ENCODE results near the gene KCNE1. TPM values are rescaled to one million over a fixed set of nuclear protein-coding genes. Genes with fewer than 3 reads are reported as not detected.

KCNE1 gene
- total RNA-seq, 1 donor from 2014 or later = not detected

DNA sequence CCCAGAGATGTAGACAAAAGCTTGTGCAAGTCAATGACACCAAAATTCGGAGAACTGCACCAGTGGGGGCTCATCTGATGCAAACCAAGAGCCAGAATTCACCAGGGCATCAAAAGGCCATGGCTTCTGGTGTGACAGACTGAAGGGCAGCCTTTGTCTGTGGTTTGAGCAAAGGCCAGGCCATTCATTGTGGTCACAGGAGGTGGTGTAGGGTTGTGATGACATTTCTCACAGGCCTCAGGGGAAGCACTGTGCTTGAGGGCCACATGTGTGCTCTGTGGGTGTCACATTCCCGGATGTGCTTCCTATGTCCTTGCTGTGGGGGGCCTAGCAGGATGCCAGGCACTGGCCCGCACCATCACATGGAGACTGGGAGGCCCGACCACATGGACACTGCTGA lies 22.5 kb upstream of the KCNE1 start:
- TF ChIP-seq, protein P1, sequence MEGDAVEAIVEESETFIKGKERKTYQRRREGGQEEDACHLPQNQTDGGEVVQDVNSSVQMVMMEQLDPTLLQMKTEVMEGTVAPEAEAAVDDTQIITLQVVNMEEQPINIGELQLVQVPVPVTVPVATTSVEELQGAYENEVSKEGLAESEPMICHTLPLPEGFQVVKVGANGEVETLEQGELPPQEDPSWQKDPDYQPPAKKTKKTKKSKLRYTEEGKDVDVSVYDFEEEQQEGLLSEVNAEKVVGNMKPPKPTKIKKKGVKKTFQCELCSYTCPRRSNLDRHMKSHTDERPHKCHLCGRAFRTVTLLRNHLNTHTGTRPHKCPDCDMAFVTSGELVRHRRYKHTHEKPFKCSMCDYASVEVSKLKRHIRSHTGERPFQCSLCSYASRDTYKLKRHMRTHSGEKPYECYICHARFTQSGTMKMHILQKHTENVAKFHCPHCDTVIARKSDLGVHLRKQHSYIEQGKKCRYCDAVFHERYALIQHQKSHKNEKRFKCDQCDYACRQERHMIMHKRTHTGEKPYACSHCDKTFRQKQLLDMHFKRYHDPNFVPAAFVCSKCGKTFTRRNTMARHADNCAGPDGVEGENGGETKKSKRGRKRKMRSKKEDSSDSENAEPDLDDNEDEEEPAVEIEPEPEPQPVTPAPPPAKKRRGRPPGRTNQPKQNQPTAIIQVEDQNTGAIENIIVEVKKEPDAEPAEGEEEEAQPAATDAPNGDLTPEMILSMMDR (IDR thresholded peaks at IDR 0.05; ENCODE audit: insufficient read depth, low read length, poor library complexity, severe bottlenecking) = no peak
- DNase-seq (ENCODE audit: low read depth) = no peak
- Histone ChIP-seq H3K4me3 (ENCODE audit: low read depth, low read length) (no peak overlapping the region), H3K27me3 (ENCODE audit: control insufficient read depth, insufficient read depth, low read length) (no peaks in the 10 kb centered on the region), H3K36me3 (ENCODE audit: control insufficient read depth, insufficient read depth, low read length) (no peaks in the 10 kb centered on the region)

DNA sequence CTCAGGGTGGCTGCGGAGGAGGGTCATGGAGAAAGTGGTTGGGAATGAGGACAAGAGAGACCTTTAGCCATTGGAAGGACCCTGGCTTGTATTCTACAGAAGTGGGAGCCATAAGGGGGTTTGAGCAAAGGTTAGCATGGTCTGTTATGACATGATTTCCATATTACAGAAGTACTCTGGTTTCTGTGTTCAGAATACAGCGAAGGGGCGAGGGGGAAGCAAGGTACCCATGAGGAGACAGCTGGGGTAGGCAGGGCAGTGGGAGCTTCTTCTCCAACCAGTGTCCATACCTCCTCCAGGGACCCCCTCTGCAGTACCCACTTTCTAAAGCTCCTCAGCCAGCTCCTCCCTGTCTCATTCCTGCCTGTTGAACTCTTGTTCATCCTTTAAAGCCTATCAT lies 21.9 kb upstream of the KCNE1 start:
- H3K27me3 ChIP-seq (ENCODE audit: control insufficient read depth, insufficient read depth, low read length) = no peaks in the 10 kb centered on the region
- TF ChIP-seq, protein P1 (IDR thresholded peaks at IDR 0.05; ENCODE audit: insufficient read depth, low read length, poor library complexity, severe bottlenecking) = no peak
- no peak overlapping the region for H3K4me3 ChIP-seq (ENCODE audit: low read depth, low read length)
- no peak for DNase-seq (ENCODE audit: low read depth)
- H3K36me3 ChIP-seq (ENCODE audit: control insufficient read depth, insufficient read depth, low read length) = no peaks in the 10 kb centered on the region

DNA sequence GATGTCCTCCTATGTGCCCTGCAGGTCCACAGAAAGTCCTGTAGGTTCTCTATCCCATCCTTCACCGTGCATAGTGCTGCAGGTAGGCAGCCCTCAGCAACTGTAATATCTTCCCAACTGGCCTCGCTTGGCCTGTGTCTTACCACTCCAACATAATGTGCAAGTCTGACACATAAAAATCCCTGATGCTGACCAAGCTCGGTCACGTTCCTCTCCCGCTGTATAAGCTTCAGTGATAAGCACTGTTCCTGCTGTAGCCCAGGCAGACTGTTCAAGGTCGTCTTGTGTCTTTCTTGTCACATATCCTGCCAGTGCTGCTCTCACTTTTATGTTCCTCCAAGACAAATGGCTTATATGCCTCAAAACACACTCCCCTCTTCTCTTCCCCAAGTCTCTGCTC lies 19.4 kb upstream of the KCNE1 start:
- TF ChIP-seq, protein P1 (IDR thresholded peaks at IDR 0.05; ENCODE audit: insufficient read depth, low read length, poor library complexity, severe bottlenecking) = no peak
- DNase-seq (ENCODE audit: low read depth) = no peak
- H3K36me3 ChIP-seq (ENCODE audit: control insufficient read depth, insufficient read depth, low read length) = no peaks in the 10 kb centered on the region
- no peak overlapping the region for H3K4me3 ChIP-seq (ENCODE audit: low read depth, low read length)
- no peaks in the 10 kb centered on the region for H3K27me3 ChIP-seq (ENCODE audit: control insufficient read depth, insufficient read depth, low read length)

DNA sequence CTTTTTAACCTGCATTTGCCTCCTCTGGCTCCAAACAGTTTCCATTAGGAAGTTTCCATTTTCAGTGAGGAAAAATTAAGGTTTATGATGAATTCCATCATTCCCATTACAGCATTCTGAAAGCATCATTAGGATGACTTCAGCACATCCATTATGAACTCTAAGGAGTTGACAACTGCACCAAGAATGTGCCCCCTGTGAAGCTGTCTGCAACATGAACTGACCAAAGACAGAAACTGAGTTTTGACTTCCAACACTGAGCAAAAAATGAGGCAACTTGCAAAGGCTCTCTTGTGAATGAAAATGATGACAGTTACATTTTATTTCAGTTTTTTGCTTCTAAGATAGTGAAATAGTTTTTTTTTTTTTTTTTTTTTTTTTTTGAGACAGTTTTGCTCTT lies 18.3 kb upstream of the KCNE1 start:
- no peak overlapping the region for H3K4me3 ChIP-seq (ENCODE audit: low read depth, low read length)
- H3K27me3 ChIP-seq (ENCODE audit: control insufficient read depth, insufficient read depth, low read length) = no peaks in the 10 kb centered on the region
- TF ChIP-seq, protein P1 (IDR thresholded peaks at IDR 0.05; ENCODE audit: insufficient read depth, low read length, poor library complexity, severe bottlenecking) = no peak
- no peak for DNase-seq (ENCODE audit: low read depth)
- H3K36me3 ChIP-seq (ENCODE audit: control insufficient read depth, insufficient read depth, low read length) = no peaks in the 10 kb centered on the region

DNA sequence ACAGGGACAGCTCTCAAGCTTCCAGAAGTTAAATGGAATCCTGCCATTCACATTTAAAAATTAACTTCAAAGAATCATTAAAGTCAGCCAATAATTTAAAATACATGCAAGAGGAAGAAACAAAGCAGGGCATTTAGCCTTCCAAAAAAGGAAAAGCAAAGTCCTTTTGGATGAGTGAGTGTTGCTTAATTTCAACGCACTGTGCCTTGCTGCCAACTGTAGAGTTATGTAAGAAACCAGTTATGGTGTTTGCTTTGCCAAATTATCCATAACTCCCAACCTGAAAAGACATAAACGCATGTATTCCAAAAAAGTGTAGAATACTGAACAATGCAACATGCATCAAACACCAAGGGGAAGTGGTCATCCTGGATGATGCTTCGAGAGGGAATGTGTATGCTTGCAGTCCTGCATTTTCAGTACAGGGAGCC lies 16.1 kb upstream of the KCNE1 start:
- DNase-seq (ENCODE audit: low read depth) = no peak

More for the DNA sequence above, 16.1 kb upstream of the KCNE1 start:
- no peak overlapping the region for H3K4me3 ChIP-seq (ENCODE audit: low read depth, low read length)
- no peaks in the 10 kb centered on the region for H3K27me3 ChIP-seq (ENCODE audit: control insufficient read depth, insufficient read depth, low read length)
- TF ChIP-seq, protein P1 (IDR thresholded peaks at IDR 0.05; ENCODE audit: insufficient read depth, low read length, poor library complexity, severe bottlenecking) = no peak
- no peaks in the 10 kb centered on the region for H3K36me3 ChIP-seq (ENCODE audit: control insufficient read depth, insufficient read depth, low read length)
